GM12878 (cell line): ENCODE results near the gene RNFT2. TPM values are rescaled to one million over a fixed set of nuclear protein-coding genes. Genes with fewer than 3 reads are reported as not detected.

Experiments
- ATAC-seq: fragments of 200-7000 bp; cut with Tn5 transposase; 3 replicates; pipeline ENCODE4 v1.9.1; 2020; ENCODE audit warnings: mild to moderate bottlenecking, moderate library complexity
- BruUV-seq: library from RNA; stranded (reverse); fragments of 400-500 nt; replicated peaks from 2 replicates; lab custom pipeline; 2021; lab: Mats Ljungman, UMichigan
- CTCF ChIA-PET: fragments of 300-600 bp; sonication (Branson Sonifier 250); formaldehyde crosslinking; extraction: SDS; loops from one replicate; lab custom pipeline; 2021; ENCODE audit warnings: inconsistent platforms; lab: Yijun Ruan, JAX
- POLR2A ChIA-PET: fragments of 350-600 bp; formaldehyde crosslinking; extraction: SDS; loops from one replicate; lab custom pipeline; 2021; ENCODE audit warnings: inconsistent platforms; lab: Charles Lee
- RAD21 ChIA-PET: fragments of 300-600 bp; sonication (Branson Sonifier 250); formaldehyde crosslinking; loops from one replicate; lab custom pipeline; 2023; ENCODE audit warnings: antibody characterized with exemption; ENCODE audit not compliant: unreplicated experiment; lab: Charles Lee
- SMC1A ChIA-PET: fragments of 300-600 bp; sonication (Branson Sonifier 250); formaldehyde crosslinking; loops from one replicate; lab custom pipeline; 2023; ENCODE audit not compliant: unreplicated experiment, uncharacterized antibody; lab: Charles Lee
- DNase-seq: peaks from one replicate; pipeline ENCODE4 v3.0.0-alpha.2; 2011; ENCODE audit warnings: low read depth, low spot score
- FAIRE-seq: peaks from 3 replicates; lab custom pipeline; 2011; peaks lifted over from hg19 to GRCh38; lab: Jason Lieb, UNC
- H2AFZ ChIP-seq: 2 replicates; pipeline ENCODE4 v1.6.0; 2011; ENCODE audit warnings: low read depth, low read length, control low read depth; ENCODE audit not compliant: control insufficient read depth
- H3K27ac ChIP-seq: 2 replicates; pipeline ENCODE4 v1.5.1; 2011; ENCODE audit warnings: control low read depth; ENCODE audit not compliant: control insufficient read depth, insufficient read depth
- H3K27me3 ChIP-seq, 2 experiments: replicated peaks in 1 of 2; 2 replicates each; pipeline versions ENCODE4 v1.6.0 to v1.6.1; 2011; ENCODE audit warnings: low read length in 1 of 2; ENCODE audit not compliant: control insufficient read depth in 2 of 2, insufficient read depth in 2 of 2
- H3K36me3 ChIP-seq, 2 experiments: 2 replicates each; pipeline ENCODE4 v1.5.1; 2011; ENCODE audit warnings: low read length in 1 of 2; ENCODE audit not compliant: control insufficient read depth in 2 of 2, insufficient read depth in 2 of 2
- H3K4me1 ChIP-seq: 2 replicates; pipeline ENCODE4 v1.6.1; 2011; ENCODE audit warnings: mild to moderate bottlenecking, low read length, moderate library complexity, mixed read lengths; ENCODE audit not compliant: control insufficient read depth, insufficient read depth
- H3K4me2 ChIP-seq: 2 replicates; pipeline ENCODE4 v1.6.0; 2011; ENCODE audit warnings: control low read depth; ENCODE audit not compliant: control insufficient read depth, insufficient read depth
- H3K4me3 ChIP-seq: fragments of 200-600 bp; sonication (generic); 2 replicates; pipeline ENCODE4 v1.5.1; 2016
- H3K79me2 ChIP-seq: 2 replicates; pipeline ENCODE4 v1.6.0; 2011; ENCODE audit warnings: low read length; ENCODE audit not compliant: control insufficient read depth, insufficient read depth
- H3K9ac ChIP-seq: 2 replicates; pipeline ENCODE4 v1.8.0; 2011; ENCODE audit warnings: low read length, control low read depth, mixed read lengths; ENCODE audit not compliant: control insufficient read depth, insufficient read depth
- H3K9me3 ChIP-seq: replicated peaks from 3 replicates; pipeline ENCODE4 v1.5.1; 2011; ENCODE audit warnings: mild to moderate bottlenecking, low read length; ENCODE audit not compliant: control insufficient read depth, insufficient read depth
- H4K20me1 ChIP-seq: 2 replicates; pipeline ENCODE4 v1.6.0; 2011; ENCODE audit not compliant: control insufficient read depth, insufficient read depth
- DPF2 ChIP-seq: fragments of 450-650 bp; IDR thresholded peaks from 2 replicates; pipeline ENCODE4 v1.6.1; 2017; ENCODE audit warnings: mild to moderate bottlenecking
- LARP7 ChIP-seq: fragments of 450-650 bp; IDR thresholded peaks from 2 replicates; pipeline ENCODE4 v1.6.1; 2017; ENCODE audit warnings: mild to moderate bottlenecking
- MTA2 ChIP-seq: fragments of 450-650 bp; IDR thresholded peaks from 2 replicates; pipeline ENCODE4 v1.6.1; 2016; ENCODE audit warnings: low read depth, mild to moderate bottlenecking, moderate library complexity
- MTA3 ChIP-seq: IDR thresholded peaks from 2 replicates; pipeline ENCODE4 v1.6.1; 2012; ENCODE audit warnings: low read length, inconsistent platforms, borderline replicate concordance
- NFXL1 ChIP-seq: fragments of 450-650 bp; IDR thresholded peaks from 2 replicates; pipeline ENCODE4 v1.6.1; 2017; ENCODE audit warnings: antibody characterized with exemption, mild to moderate bottlenecking, borderline replicate concordance
- RELA ChIP-seq: fragments of 450-650 bp; IDR thresholded peaks from 2 replicates; pipeline ENCODE4 v1.8.0; 2014; ENCODE audit warnings: borderline replicate concordance; ENCODE audit not compliant: partially characterized antibody
- RUNX3 ChIP-seq: IDR thresholded peaks from 2 replicates; pipeline ENCODE4 v1.6.1; 2012; ENCODE audit warnings: low read length, inconsistent platforms
- TAF1 ChIP-seq: IDR thresholded peaks from 2 replicates; pipeline ENCODE4 v1.6.1; 2011; ENCODE audit warnings: mild to moderate bottlenecking, low read depth, low read length, borderline replicate concordance
- ZNF24 ChIP-seq: fragments of 450-650 bp; IDR thresholded peaks from 2 replicates; pipeline ENCODE4 v1.6.1; 2017; ENCODE audit warnings: antibody characterized with exemption, mild to moderate bottlenecking
- ZNF384 ChIP-seq: IDR thresholded peaks from 2 replicates; pipeline ENCODE4 v1.6.1; 2012; ENCODE audit warnings: low read depth, mild to moderate bottlenecking, low read length, improper control_type of control experiment, borderline replicate concordance
- WGBS: methylation state at CpG from one replicate; pipeline ENCODE4 v1.1.6; 2016; ENCODE audit warnings: low lambda C conversion rate; ENCODE audit not compliant: insufficient replicate concordance, insufficient coverage; ENCODE audit errors: missing lambda C conversion rate; 5-methylcytosine and 5-hydroxymethylcytosine counted together
- in situ Hi-C: fragments of 300-500 bp; cut with MboI; formaldehyde crosslinking; loops from 9 replicates; pipeline ENCODE4 v1.14.3; 2018; ENCODE audit warnings: mixed read lengths
- intact Hi-C: fragments of 100-400 bp; cut with micrococcal nuclease; formaldehyde crosslinking; loops from one replicate; pipeline ENCODE4 v1.14.2; 2022; ENCODE audit not compliant: unreplicated experiment
- polyA plus RNA-seq, 11 experiments: library from polyadenylated mRNA; depleted of rRNA in 4 of 11; unstranded in 6 of 11; stranded (reverse) in 5 of 11; fragments of >200 nt; fragmentation: Nextera tagmentation in 4 of 11; fragmentation: Illumina TruSeq in 1 of 11; extraction: Ambion mirVana in 4 of 11; extraction: Trizol in 1 of 11; gene quantifications; 1 replicate in 1 of 11; 2 replicates in 10 of 11; pipeline versions ENCODE4 v1.2.1 to v1.2.3, GENCODE V29; 2011 to 2016; ENCODE audit warnings: inconsistent platforms in 2 of 11, missing spikeins in 2 of 11, low read depth in 1 of 11
- total RNA-seq, 4 experiments: library from RNA; depleted of rRNA in 3 of 4; stranded (reverse); fragments of >200 nt in 3 of 4; fragmentation: Illumina TruSeq in 1 of 4; extraction: Trizol in 1 of 4; gene quantifications; 2 replicates each; pipeline versions ENCODE4 v1.2.1 to v1.2.3, GENCODE V29; 2013 to 2021

The RNFT2 gene
- total and polyA plus RNA-seq, 10 of the 15 experiments (the other 5 are each of a cell fraction or from before 2014, with no cell fraction given) = 2.5 to 17.3 (median 9.7) TPM

GRCh38 chr12:116774020-116774419 lies 35.9 kb downstream of the RNFT2 start:
- H3K79me2 ChIP-seq = no peaks in the 10 kb centered on the region
- no peaks in the 10 kb centered on the region for H4K20me1 ChIP-seq
- H3K9me3 ChIP-seq = no peaks in the 10 kb centered on the region
- no peaks in the 10 kb centered on the region for H3K36me3 ChIP-seq
- ChIA-PET RAD21 (no interaction called here), SMC1A (no interaction called here), CTCF (no interaction called here), POLR2A (no interaction called here)
- DNase-seq (no peak), ATAC-seq (no peak), FAIRE-seq (no peak)
- H3K4me3 ChIP-seq = no peak overlapping the region
- no peak overlapping the region for H2AFZ ChIP-seq
- no peak overlapping the region for H3K9ac ChIP-seq
- H3K4me2 ChIP-seq = no peak overlapping the region
- no peaks in the 10 kb centered on the region for H3K27me3 ChIP-seq
- H3K4me1 ChIP-seq = no peaks in the 10 kb centered on the region
- intact Hi-C loops (no loop called here), in situ Hi-C loops (no loop called here)
- no peak overlapping the region for H3K27ac ChIP-seq
- 71% methylated on average over 4 of the region's 4 CpGs for WGBS
- BruUV-seq = no TSS peak
- TF ChIP-seq ZNF384 = no peak
- no peak for TF ChIP-seq MTA3
- no peak for TF ChIP-seq TAF1
- TF ChIP-seq MTA2 = no peak
- TF ChIP-seq RELA = no peak

GRCh38 chr12:116777245-116777644 lies 39.1 kb downstream of the RNFT2 start:
- ChIA-PET RAD21 (no interaction called here), POLR2A (no interaction called here), SMC1A (no interaction called here), CTCF (no interaction called here)
- WGBS = 100% methylated on average over 1 of the region's 1 CpG
- Histone ChIP-seq H3K9ac (no peak overlapping the region), H3K27ac (no peak overlapping the region), H3K36me3 (peaks cover 0 to 2% of the 10 kb centered on the region in 2 experiments; a peak in 2 of 4 replicates), H3K4me3 (no peak overlapping the region), H3K4me1 (no peaks in the 10 kb centered on the region), H2AFZ (no peak overlapping the region), H3K27me3 (no peaks in the 10 kb centered on the region), H3K4me2 (no peak overlapping the region), H3K9me3 (no peaks in the 10 kb centered on the region), H3K79me2 (no peaks in the 10 kb centered on the region), H4K20me1 (no peaks in the 10 kb centered on the region)
- intact Hi-C loops (no loop called here), in situ Hi-C loops (no loop called here)
- no TSS peak for BruUV-seq
- FAIRE-seq (no peak), DNase-seq (no peak), ATAC-seq (no peak)
- TF ChIP-seq DPF2 (no peak), NFXL1 (no peak), RUNX3 (no peak), ZNF24 (no peak), LARP7 (no peak)
